GM21515 (cell line): Measurements from ENCODE around the gene ANKRD55.
"Not testable (repeated sequence)": the region's sequence is repeated elsewhere in the genome, so short reads cannot be mapped to it uniquely, and the experiment has no call there.

Source experiments
- ATAC-seq: cut with Tn5 transposase; IDR thresholded peaks from one replicate; pipeline ENCODE4 v1.9.1; 2021; ENCODE audit not compliant: unreplicated experiment

The ANKRD55 gene

GRCh38 chr5:56253924-56254323 lies 20.8 kb upstream of the ANKRD55 start:
- no peak for ATAC-seq

GRCh38 chr5:56253126-56253525 lies 20.0 kb upstream of the ANKRD55 start:
- ATAC-seq = no peak

DNA sequence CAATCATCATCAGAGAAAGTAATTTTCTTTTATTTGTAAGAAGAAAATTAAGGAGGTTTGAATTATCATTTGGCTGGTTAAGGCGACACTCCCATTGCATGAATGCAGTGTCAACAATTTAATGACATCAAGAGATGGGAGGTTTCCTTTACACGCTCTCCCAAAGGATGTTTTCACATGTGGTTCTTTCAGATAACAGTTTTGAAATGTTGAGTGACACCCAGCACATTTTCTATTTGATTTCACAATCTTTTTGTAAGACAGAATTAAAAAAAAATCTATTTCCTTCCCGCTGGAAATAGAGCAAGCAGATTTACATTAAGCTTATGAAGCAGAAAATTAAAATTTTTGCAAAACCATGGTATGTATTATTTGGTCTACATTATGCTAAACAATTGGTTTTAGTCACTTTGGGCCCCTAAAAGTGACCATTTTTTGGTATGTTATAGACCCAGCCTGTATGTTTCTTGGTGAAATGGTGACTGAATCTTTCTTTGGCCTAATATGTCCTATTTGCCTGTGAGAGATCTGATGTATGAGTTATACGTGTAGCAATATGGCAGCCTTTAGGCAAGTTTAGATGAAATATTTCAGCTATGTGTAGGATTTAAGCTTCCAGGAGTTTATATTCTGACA lies 18.9 kb upstream of the ANKRD55 start:
- no peak for ATAC-seq

DNA sequence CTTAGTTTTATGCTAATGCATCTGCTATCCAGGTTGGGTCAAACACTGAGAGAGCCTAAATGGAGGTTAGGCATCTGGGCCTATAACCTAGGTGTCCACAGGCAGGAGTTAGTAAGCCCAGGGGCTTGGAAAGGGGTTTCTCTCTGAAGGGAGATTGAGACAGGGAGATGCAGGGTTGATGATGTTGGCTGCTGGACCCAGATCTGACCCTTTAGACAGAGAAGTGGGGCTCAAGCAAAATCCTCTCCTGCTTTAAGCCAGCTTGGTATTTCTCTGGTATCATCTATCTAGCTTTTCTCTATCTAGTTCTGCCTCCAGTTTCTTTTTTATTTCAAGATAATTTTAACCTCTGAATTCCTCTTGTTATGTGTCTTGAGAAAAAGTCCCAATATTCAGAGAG lies 18.3 kb upstream of the ANKRD55 start:
- ATAC-seq = no peak

DNA sequence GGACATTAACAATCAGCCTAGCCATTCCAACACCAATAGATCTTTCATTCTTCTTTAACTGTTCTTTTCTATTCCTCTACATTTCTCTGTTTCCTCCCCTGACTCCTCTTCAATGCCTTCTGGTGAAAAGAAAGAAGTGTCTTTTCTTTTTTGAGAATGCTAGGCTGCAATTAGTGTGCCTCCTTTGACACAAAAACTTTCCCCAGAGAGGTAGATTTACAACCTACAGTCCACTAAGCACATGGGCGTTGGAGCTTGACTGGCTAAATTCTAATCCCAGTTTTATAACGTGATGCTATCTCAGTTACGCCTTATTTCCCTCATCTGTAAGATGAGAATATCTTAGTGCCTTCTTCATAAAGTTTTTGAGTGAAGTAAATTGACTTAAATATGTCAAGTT lies 16.9 kb upstream of the ANKRD55 start:
- no peak for ATAC-seq

GRCh38 chr5:56249085-56249484 lies 16.0 kb upstream of the ANKRD55 start:
- not testable (repeated sequence) for ATAC-seq

DNA sequence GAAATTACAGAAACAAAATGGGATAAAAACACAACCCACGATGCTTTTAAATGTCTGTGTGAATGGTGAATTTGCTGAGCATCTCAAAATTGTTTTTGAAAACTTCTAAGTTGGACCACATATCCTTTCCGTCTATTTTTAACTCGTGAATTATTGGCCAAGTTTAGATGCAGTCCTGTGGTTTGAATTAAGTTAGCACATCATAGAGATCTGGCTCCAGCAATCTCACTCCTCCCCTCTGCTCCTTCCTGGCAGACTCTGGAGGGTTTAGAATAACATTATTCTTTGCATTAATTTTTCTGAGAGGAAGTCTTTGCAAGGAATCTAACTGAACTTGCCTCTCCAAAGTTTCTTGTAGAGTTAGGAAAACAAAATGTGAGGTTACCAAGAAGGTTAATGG lies 14.5 kb upstream of the ANKRD55 start:
- no peak for ATAC-seq

GRCh38 chr5:56246769-56247168 lies 13.6 kb upstream of the ANKRD55 start:
- ATAC-seq = no peak

DNA sequence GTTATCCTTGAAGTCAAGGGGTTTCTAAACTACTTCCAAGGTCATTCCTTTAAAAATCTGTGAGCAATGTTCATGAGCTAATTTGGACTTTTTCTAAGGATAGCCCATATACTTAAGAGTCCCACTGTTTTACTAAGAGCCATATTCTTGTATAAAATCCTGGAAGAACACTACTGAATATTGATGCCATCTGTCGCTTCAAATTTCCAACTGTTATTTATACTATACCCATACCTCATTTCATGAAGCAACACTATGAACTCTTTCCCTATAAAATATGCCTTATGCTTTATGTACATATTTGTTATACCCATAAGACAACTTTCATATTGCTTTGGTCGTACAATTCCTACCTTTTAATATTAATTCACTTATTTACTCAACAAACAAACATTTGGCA lies 12.4 kb upstream of the ANKRD55 start:
- no peak for ATAC-seq

DNA sequence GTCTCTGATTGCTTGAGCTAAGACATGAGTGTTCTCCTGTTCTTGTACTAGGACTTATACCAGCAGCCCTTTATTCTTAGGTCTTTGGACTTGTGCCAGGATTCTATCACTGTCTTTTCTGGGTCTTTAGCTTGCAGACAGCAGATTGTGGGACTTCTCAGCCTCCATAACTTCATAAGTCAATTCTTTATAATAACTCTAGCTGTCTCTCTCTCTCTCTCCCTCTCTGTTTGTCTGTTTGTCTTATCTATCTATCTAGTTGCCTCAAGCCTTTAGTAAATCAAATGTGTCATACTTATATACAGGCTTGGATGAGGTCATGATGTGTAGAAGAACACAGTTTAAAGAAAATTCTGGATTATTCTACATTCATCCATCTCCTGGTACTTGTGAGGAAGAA lies 11.5 kb upstream of the ANKRD55 start:
- ATAC-seq = no peak

DNA sequence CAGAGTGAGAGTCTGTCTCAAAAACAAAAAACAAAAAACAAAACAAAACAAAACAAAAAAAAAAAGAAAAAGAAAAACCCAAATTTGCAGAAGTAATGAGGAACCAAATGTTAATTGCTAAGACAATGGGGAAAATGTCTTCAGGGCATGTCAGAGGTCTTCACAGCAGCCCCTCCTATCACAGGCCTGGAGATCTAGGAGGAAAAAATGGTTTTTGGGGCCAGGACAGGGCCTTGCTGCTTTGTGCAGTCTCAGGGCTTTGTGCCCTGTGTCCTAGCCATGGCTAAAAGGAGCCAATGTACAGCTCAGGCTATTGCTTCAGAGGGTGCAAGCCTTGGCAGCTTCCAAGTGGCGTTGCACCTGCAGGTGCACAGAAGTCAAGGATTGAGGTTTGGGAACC lies 9.1 kb upstream of the ANKRD55 start:
- ATAC-seq = not testable (repeated sequence)

DNA sequence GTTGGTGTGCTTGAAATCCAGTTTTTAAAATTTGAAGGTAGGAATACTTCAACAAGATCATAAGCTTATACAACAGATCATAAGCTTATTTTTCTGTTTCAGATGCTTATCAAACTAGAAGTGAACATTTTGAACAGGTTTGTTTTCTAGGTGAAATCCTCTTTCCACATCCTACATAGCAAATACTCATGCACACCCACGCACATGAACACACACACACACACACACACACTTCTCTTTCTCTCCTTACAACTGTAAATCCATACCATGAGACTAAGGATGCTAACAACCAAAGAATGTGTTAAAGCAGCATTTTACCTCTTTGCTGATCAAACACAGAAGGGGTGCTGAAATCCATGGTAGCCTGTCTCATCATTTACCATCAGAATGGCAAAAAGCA lies 592 bp downstream of the ANKRD55 start:
- no peak for ATAC-seq

DNA sequence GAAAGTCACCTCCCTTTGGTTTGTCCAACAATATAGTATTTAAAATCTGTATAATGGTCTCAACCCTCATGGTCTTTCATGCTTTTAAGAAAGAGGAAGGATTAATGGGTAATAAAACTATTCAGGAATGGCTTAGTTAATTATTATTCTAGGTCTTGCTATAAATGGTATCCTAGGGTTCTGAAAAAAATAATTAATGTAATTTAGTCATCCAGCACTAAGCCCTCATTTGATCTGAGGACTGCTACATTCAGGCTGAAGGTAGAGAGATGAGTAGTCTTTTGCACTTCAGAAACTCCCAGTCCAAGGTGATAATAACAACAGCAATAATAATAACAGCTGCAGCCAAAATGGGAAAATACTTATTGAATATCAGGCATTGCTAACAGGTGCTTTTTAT lies 2.6 kb downstream of the ANKRD55 start:
- no peak for ATAC-seq

GRCh38 chr5:56229111-56229510 lies 4.0 kb downstream of the ANKRD55 start:
- no peak for ATAC-seq

- no peak for ATAC-seq
Observed at GRCh38 chr5:56228631-56229030, 4.5 kb downstream of the ANKRD55 start.

DNA sequence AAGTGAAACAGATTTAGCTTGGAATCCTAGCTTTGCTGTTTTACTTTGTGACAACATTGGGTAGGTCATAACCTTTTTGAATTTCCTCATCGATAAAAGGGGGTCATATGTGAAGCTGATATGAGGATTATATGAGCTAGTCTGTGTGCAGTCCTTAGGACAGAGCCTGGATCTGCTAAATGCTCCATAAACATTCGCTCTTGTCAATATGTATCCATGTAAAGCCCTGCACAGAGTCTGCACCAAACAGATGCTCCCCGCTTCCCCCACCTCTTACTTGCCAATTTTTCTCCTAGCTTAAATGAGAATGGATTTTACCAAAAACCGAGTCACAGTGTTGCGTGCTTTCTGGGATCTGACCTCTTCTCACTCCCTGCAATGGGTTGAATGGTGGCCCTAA lies 5.4 kb downstream of the ANKRD55 start:
- ATAC-seq = no peak

- not testable (repeated sequence) for ATAC-seq
Observed at GRCh38 chr5:56223298-56223697, 9.8 kb downstream of the ANKRD55 start.

GRCh38 chr5:56221601-56222000 lies 11.5 kb downstream of the ANKRD55 start:
- ATAC-seq = not testable (repeated sequence)

- no peak for ATAC-seq
Observed at GRCh38 chr5:56215019-56215830, 17.9 kb downstream of the ANKRD55 start.

DNA sequence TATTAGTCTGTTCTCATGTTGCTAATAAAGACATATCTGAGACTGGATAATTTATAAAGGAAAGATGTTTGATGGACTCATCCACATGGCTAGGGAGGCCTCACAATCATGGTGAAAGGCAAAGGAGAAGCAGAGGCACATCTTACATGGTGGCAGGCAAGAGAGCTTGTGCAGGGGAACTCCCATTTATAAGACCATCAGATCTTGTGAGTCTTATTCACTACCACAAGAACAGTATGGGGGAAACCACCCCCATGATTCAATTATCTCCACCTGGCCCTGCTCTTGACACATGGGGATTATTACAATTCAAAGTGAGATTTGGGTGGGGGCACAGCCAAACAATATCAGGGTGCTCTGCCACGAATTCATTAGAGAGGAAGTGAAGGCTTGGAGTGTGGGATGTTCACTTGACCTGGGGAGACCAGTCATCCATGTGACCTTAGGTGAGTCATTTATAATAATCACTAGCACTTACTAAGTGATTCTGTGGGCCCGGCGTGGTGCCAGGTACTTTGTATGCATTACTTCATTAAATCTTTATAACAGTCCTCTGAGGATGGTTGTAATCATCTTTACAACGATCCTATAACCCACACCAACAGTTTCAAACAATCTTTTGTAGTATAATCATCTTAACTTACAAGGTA lies 19.1 kb downstream of the ANKRD55 start:
- not testable (repeated sequence) for ATAC-seq

GRCh38 chr5:56212130-56212879 lies 20.8 kb downstream of the ANKRD55 start:
- no peak for ATAC-seq
